DMS79 (cell line): ENCODE measurements around the gene PLCB4.
"Not testable (repeated sequence)": the region's sequence is repeated elsewhere in the genome, so short reads cannot be mapped to it uniquely, and the experiment has no call there.

Experiments used
- DNase-seq: peaks from one replicate; lab custom pipeline; 2025; lab: John Stamatoyannopoulos, UW

PLCB4 gene

GRCh38 chr20:9367328-9367727, 298.4 kb downstream of the PLCB4 start:
- no peak for DNase-seq

GRCh38 chr20:9367746-9368145, 298.9 kb downstream of the PLCB4 start:
- DNase-seq: no peak

- DNase-seq: no peak
Observed at GRCh38 chr20:9368893-9369292, 300.0 kb downstream of the PLCB4 start.

- no peak for DNase-seq
Observed at GRCh38 chr20:9369557-9369956, 300.7 kb downstream of the PLCB4 start.

- no peak for DNase-seq
Observed at GRCh38 chr20:9374072-9374471, 305.2 kb downstream of the PLCB4 start.

- no peak for DNase-seq
Observed at GRCh38 chr20:9374480-9374879, 305.6 kb downstream of the PLCB4 start.

GRCh38 chr20:9375221-9375681, 306.4 kb downstream of the PLCB4 start:
- DNase-seq: no peak

- DNase-seq: no peak
Observed at GRCh38 chr20:9377007-9377406, 308.1 kb downstream of the PLCB4 start.

GRCh38 chr20:9385345-9386310, 316.7 kb downstream of the PLCB4 start:
- not testable (repeated sequence) for DNase-seq

- no peak for DNase-seq
Observed at GRCh38 chr20:9388160-9388812, 319.4 kb downstream of the PLCB4 start.

GRCh38 chr20:9388813-9389161, 319.9 kb downstream of the PLCB4 start:
- no peak for DNase-seq

- DNase-seq: no peak
Observed at GRCh38 chr20:9389346-9389745, 320.5 kb downstream of the PLCB4 start.

- no peak for DNase-seq
Observed at GRCh38 chr20:9390441-9390840, 321.6 kb downstream of the PLCB4 start.

GRCh38 chr20:9392892-9393857, 324.3 kb downstream of the PLCB4 start:
- DNase-seq: peak; percentile 6

GRCh38 chr20:9395971-9396370, 327.1 kb downstream of the PLCB4 start:
- no peak for DNase-seq

- DNase-seq: no peak
Observed at GRCh38 chr20:9397928-9398327, 329.0 kb downstream of the PLCB4 start.

GRCh38 chr20:9398882-9399281, 330.0 kb downstream of the PLCB4 start:
- no peak for DNase-seq

GRCh38 chr20:9399322-9399721, 330.4 kb downstream of the PLCB4 start:
- DNase-seq: no peak

- DNase-seq: peak; percentile 23
Observed at GRCh38 chr20:9400171-9401025, 331.5 kb downstream of the PLCB4 start.

GRCh38 chr20:9401371-9401770, 332.5 kb downstream of the PLCB4 start:
- no peak for DNase-seq

GRCh38 chr20:9402141-9402540, 333.3 kb downstream of the PLCB4 start:
- DNase-seq: no peak
